Measurements from ENCODE around the gene UBQLNL.

- TF ChIP-seq RXRA (IDR thresholded peaks at IDR 0.05; ENCODE audit: borderline replicate concordance, low read depth) (no peak), CTCF (IDR thresholded peaks at IDR 0.05) (no peak), FOSL2 (IDR thresholded peaks at IDR 0.05; ENCODE audit: borderline replicate concordance, low read depth) (no peak), JUND (IDR thresholded peaks at IDR 0.05) (no peak), RAD21 (IDR thresholded peaks at IDR 0.05; ENCODE audit: low read length) (no peak), FOXJ3 (CRISPR knock-in tag; IDR thresholded peaks at IDR 0.05) (no peak), RFX5 (IDR thresholded peaks at IDR 0.05; ENCODE audit: low read length) (no peak), TAF1 (IDR thresholded peaks at IDR 0.05; ENCODE audit: borderline replicate concordance, low read depth, low read length) (no peak), EZH2phosphoT487 (IDR thresholded peaks at IDR 0.05; ENCODE audit: borderline replicate concordance, low read depth) (no peak), POLR2AphosphoS5 (IDR thresholded peaks at IDR 0.05; ENCODE audit: low read depth, low read length) (no peak), YY1 (IDR thresholded peaks at IDR 0.05; ENCODE audit: low read depth) (no peak)
- TF ChIP-seq, protein P1, sequence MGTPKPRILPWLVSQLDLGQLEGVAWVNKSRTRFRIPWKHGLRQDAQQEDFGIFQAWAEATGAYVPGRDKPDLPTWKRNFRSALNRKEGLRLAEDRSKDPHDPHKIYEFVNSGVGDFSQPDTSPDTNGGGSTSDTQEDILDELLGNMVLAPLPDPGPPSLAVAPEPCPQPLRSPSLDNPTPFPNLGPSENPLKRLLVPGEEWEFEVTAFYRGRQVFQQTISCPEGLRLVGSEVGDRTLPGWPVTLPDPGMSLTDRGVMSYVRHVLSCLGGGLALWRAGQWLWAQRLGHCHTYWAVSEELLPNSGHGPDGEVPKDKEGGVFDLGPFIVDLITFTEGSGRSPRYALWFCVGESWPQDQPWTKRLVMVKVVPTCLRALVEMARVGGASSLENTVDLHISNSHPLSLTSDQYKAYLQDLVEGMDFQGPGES (IDR thresholded peaks at IDR 0.05; ENCODE audit: low read depth, low read length), result no peak
Observed at GRCh38 chr11:5531053-5531831, 14.7 kb upstream of the UBQLNL start.

Measured in SK-N-SH (cell line).